Fibroblast of lung (primary cell): ENCODE results near the gene RGS7.

ENCODE experiments used
- EZH2 ChIP-seq: IDR thresholded peaks from 2 replicates; pipeline ENCODE4 v1.5.1; 2012; ENCODE audit warnings: low read length, control low read depth, mild to moderate bottlenecking; ENCODE audit errors: missing control alignments
- TF ChIP-seq, protein P1 (sequence below), 2 donors: IDR thresholded peaks in 1 of 2; conservative IDR thresholded peaks in 1 of 2; 1 replicate in 1 of 2; 2 replicates in 1 of 2; pipeline ENCODE4 v1.5.1; 2011 to 2012; ENCODE audit warnings: low read length in 2 of 2, control low read depth in 1 of 2, inconsistent platforms in 1 of 2, low read depth in 1 of 2, mild to moderate bottlenecking in 1 of 2

DNA sequence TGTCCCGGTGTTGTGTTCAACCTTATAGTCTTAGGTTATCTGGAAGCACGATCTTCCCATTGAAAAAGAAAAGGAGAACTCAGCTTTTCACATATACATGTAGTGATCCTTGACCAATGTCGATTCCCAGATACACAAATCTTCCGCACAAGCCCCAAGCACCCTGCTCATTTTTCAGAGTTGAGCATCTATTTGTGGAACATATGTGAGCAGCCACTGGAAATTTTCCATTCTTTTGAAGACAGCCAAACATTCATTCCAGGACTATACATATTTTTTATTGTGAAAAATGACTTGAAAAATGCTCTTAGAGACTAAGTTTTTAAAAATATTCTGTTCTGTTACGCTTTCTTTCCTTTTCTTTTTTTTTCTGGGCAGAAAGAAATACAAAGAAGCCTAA is 371.9 kb downstream of the RGS7 start:
- TF ChIP-seq, protein P1, sequence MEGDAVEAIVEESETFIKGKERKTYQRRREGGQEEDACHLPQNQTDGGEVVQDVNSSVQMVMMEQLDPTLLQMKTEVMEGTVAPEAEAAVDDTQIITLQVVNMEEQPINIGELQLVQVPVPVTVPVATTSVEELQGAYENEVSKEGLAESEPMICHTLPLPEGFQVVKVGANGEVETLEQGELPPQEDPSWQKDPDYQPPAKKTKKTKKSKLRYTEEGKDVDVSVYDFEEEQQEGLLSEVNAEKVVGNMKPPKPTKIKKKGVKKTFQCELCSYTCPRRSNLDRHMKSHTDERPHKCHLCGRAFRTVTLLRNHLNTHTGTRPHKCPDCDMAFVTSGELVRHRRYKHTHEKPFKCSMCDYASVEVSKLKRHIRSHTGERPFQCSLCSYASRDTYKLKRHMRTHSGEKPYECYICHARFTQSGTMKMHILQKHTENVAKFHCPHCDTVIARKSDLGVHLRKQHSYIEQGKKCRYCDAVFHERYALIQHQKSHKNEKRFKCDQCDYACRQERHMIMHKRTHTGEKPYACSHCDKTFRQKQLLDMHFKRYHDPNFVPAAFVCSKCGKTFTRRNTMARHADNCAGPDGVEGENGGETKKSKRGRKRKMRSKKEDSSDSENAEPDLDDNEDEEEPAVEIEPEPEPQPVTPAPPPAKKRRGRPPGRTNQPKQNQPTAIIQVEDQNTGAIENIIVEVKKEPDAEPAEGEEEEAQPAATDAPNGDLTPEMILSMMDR (conservative IDR thresholded peaks at IDR 0.05 in 1 of 2, IDR thresholded peaks at IDR 0.05 in 1 of 2; ENCODE audit: low read depth in 1 of 2, low read length in 2 of 2), result no peak
- no peak for TF ChIP-seq EZH2
